ENCODE data around the gene PRMT9.

DNA sequence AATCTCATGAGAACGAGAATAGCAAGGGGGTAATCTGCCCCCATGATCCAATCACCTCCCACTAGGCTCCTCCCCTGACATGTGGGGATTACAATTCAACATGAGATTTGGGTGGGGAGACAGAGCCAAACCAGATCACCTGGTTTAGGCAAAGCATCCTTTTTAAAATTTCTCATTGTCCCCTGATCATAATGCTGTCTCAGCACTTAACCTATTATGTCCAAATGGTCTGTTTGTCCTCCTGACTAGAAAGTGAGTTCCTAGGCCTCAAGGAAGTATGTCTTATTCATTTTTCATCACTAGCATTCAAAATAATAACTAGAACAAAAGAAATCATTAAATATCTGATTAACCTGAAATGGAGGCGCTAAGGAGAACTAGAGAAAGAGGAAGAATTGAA lies 7.9 kb upstream of the PRMT9 start:
- TF ChIP-seq, protein P1, sequence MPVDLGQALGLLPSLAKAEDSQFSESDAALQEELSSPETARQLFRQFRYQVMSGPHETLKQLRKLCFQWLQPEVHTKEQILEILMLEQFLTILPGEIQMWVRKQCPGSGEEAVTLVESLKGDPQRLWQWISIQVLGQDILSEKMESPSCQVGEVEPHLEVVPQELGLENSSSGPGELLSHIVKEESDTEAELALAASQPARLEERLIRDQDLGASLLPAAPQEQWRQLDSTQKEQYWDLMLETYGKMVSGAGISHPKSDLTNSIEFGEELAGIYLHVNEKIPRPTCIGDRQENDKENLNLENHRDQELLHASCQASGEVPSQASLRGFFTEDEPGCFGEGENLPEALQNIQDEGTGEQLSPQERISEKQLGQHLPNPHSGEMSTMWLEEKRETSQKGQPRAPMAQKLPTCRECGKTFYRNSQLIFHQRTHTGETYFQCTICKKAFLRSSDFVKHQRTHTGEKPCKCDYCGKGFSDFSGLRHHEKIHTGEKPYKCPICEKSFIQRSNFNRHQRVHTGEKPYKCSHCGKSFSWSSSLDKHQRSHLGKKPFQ (tag by site-specific recombination; IDR thresholded peaks at IDR 0.05) = no peak
- TF ChIP-seq, protein P2, sequence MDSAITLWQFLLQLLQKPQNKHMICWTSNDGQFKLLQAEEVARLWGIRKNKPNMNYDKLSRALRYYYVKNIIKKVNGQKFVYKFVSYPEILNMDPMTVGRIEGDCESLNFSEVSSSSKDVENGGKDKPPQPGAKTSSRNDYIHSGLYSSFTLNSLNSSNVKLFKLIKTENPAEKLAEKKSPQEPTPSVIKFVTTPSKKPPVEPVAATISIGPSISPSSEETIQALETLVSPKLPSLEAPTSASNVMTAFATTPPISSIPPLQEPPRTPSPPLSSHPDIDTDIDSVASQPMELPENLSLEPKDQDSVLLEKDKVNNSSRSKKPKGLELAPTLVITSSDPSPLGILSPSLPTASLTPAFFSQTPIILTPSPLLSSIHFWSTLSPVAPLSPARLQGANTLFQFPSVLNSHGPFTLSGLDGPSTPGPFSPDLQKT (IDR thresholded peaks at IDR 0.05; ENCODE audit: borderline replicate concordance, low read depth, low read length) = no peak
- TF ChIP-seq ZNF521 (tag by site-specific recombination; IDR thresholded peaks at IDR 0.05) (no peak), TCF7L2 (IDR thresholded peaks at IDR 0.05; ENCODE audit: borderline replicate concordance, low read depth, low read length) (no peak), ZNF830 (tag by site-specific recombination; IDR thresholded peaks at IDR 0.05; ENCODE audit: low read depth) (no peak), ZBTB17 (tag by site-specific recombination; IDR thresholded peaks at IDR 0.05) (no peak)
- TF ChIP-seq, protein P3, sequence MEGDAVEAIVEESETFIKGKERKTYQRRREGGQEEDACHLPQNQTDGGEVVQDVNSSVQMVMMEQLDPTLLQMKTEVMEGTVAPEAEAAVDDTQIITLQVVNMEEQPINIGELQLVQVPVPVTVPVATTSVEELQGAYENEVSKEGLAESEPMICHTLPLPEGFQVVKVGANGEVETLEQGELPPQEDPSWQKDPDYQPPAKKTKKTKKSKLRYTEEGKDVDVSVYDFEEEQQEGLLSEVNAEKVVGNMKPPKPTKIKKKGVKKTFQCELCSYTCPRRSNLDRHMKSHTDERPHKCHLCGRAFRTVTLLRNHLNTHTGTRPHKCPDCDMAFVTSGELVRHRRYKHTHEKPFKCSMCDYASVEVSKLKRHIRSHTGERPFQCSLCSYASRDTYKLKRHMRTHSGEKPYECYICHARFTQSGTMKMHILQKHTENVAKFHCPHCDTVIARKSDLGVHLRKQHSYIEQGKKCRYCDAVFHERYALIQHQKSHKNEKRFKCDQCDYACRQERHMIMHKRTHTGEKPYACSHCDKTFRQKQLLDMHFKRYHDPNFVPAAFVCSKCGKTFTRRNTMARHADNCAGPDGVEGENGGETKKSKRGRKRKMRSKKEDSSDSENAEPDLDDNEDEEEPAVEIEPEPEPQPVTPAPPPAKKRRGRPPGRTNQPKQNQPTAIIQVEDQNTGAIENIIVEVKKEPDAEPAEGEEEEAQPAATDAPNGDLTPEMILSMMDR (tag by site-specific recombination; IDR thresholded peaks at IDR 0.05) = no peak
- TF ChIP-seq, protein P4, sequence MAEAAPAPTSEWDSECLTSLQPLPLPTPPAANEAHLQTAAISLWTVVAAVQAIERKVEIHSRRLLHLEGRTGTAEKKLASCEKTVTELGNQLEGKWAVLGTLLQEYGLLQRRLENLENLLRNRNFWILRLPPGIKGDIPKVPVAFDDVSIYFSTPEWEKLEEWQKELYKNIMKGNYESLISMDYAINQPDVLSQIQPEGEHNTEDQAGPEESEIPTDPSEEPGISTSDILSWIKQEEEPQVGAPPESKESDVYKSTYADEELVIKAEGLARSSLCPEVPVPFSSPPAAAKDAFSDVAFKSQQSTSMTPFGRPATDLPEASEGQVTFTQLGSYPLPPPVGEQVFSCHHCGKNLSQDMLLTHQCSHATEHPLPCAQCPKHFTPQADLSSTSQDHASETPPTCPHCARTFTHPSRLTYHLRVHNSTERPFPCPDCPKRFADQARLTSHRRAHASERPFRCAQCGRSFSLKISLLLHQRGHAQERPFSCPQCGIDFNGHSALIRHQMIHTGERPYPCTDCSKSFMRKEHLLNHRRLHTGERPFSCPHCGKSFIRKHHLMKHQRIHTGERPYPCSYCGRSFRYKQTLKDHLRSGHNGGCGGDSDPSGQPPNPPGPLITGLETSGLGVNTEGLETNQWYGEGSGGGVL (tag by site-specific recombination; IDR thresholded peaks at IDR 0.05) = no peak
- TF ChIP-seq, protein P5, sequence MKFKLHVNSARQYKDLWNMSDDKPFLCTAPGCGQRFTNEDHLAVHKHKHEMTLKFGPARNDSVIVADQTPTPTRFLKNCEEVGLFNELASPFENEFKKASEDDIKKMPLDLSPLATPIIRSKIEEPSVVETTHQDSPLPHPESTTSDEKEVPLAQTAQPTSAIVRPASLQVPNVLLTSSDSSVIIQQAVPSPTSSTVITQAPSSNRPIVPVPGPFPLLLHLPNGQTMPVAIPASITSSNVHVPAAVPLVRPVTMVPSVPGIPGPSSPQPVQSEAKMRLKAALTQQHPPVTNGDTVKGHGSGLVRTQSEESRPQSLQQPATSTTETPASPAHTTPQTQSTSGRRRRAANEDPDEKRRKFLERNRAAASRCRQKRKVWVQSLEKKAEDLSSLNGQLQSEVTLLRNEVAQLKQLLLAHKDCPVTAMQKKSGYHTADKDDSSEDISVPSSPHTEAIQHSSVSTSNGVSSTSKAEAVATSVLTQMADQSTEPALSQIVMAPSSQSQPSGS (tag by site-specific recombination; IDR thresholded peaks at IDR 0.05; ENCODE audit: low read depth) = no peak
